COLO668 (cell line): ENCODE data around the gene USP49.

Experiments
- DNase-seq: peaks from one replicate; lab custom pipeline; 2025; ENCODE audit not compliant: unreplicated experiment; lab: John Stamatoyannopoulos, UW

Gene USP49

GRCh38 chr6:41759905-41760579 is 135.1 kb downstream of the USP49 start:
- no peak for DNase-seq

GRCh38 chr6:41759106-41759904 is 135.9 kb downstream of the USP49 start:
- no peak for DNase-seq

- DNase-seq, result no peak
Observed at GRCh38 chr6:41758641-41759035, 136.5 kb downstream of the USP49 start.

GRCh38 chr6:41757931-41758640 is 137.1 kb downstream of the USP49 start:
- DNase-seq, result no peak

- DNase-seq, result no peak
Observed at GRCh38 chr6:41757271-41757670, 137.9 kb downstream of the USP49 start.

- DNase-seq, result no peak
Observed at GRCh38 chr6:41756354-41756753, 138.8 kb downstream of the USP49 start.

GRCh38 chr6:41755895-41756294 is 139.3 kb downstream of the USP49 start:
- no peak for DNase-seq

GRCh38 chr6:41750374-41750773 is 144.8 kb downstream of the USP49 start:
- no peak for DNase-seq

- no peak for DNase-seq
Observed at GRCh38 chr6:41748542-41748941, 146.6 kb downstream of the USP49 start.

- DNase-seq, result no peak
Observed at GRCh38 chr6:41748102-41748477, 147.1 kb downstream of the USP49 start.

- no peak for DNase-seq
Observed at GRCh38 chr6:41747256-41748101, 147.7 kb downstream of the USP49 start, which contains the start of gene PGC. TSS of gene PGC (minus strand) at chr6:41747397. CDS start at chr6:41747334, 63 bp downstream.

- DNase-seq, result no peak
Observed at GRCh38 chr6:41746107-41746506, 149.1 kb downstream of the USP49 start.

- no peak for DNase-seq
Observed at GRCh38 chr6:41744236-41744787, 150.9 kb downstream of the USP49 start.

GRCh38 chr6:41743406-41744235 is 151.6 kb downstream of the USP49 start:
- DNase-seq, result no peak

- DNase-seq, result no peak
Observed at GRCh38 chr6:41741625-41742490, 153.3 kb downstream of the USP49 start.

GRCh38 chr6:41740366-41741162 is 154.6 kb downstream of the USP49 start:
- no peak for DNase-seq
